ENCODE measurements around the gene SPRN.

DNA sequence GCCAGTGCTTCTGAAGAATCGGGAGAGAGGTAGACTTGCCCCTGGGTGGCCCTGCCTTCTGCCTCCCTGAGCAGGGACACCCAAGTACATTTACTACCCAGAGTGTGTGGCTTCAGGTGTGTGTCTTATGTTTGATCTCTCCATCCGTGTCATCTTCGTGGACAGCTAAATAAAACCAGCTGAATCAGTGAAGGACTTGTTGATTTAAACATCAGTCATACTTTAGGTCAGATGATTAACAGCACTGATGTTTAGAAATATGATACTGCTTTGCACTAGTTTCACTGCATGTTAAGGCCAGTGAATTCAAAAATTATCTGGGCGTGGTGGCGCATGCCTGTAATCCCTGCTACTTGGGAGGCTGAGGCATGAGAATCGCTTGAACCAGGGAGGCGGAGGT lies 26.5 kb downstream of the SPRN start:
- TF ChIP-seq, protein P1, sequence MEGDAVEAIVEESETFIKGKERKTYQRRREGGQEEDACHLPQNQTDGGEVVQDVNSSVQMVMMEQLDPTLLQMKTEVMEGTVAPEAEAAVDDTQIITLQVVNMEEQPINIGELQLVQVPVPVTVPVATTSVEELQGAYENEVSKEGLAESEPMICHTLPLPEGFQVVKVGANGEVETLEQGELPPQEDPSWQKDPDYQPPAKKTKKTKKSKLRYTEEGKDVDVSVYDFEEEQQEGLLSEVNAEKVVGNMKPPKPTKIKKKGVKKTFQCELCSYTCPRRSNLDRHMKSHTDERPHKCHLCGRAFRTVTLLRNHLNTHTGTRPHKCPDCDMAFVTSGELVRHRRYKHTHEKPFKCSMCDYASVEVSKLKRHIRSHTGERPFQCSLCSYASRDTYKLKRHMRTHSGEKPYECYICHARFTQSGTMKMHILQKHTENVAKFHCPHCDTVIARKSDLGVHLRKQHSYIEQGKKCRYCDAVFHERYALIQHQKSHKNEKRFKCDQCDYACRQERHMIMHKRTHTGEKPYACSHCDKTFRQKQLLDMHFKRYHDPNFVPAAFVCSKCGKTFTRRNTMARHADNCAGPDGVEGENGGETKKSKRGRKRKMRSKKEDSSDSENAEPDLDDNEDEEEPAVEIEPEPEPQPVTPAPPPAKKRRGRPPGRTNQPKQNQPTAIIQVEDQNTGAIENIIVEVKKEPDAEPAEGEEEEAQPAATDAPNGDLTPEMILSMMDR (conservative IDR thresholded peaks at IDR 0.05): no peak
- no peak for TF ChIP-seq EZH2 (IDR thresholded peaks at IDR 0.05; ENCODE audit: low read depth)

All from PC-9 (cell line).